SK-N-SH (cell line): ENCODE data around the gene PTPRG. TPM values are rescaled to one million over a fixed set of nuclear protein-coding genes. Genes with fewer than 3 reads are reported as not detected.

ENCODE experiments used
- CTCF ChIA-PET: fragments of 300-600, 350-600 bp; formaldehyde crosslinking; extraction: SDS; loops from one replicate; lab custom pipeline; 2021; lab: Yijun Ruan, JAX
- POLR2A ChIA-PET: fragments of 350-600 bp; sonication (Branson Sonifier 250); formaldehyde crosslinking; extraction: SDS; loops from one replicate; lab custom pipeline; 2020; ENCODE audit warnings: antibody characterized with exemption, inconsistent platforms; lab: Yijun Ruan, JAX
- DNase-seq: peaks from one replicate; pipeline ENCODE4 v3.0.0; 2012
- H2AFZ ChIP-seq: fragments of 200-600 bp; sonication (generic); 2 replicates; pipeline ENCODE4 v1.8.1; 2016; ENCODE audit warnings: antibody characterized with exemption, mild to moderate bottlenecking, low read depth
- H3F3A ChIP-seq: fragments of 200-600 bp; sonication (generic); replicated peaks from 2 replicates; pipeline ENCODE3; 2016; ENCODE audit warnings: antibody characterized with exemption, mild to moderate bottlenecking; ENCODE audit not compliant: insufficient read depth
- H3K27ac ChIP-seq, 2 experiments: fragments of 200-500 bp in 1 of 2; fragments of 200-600 bp in 1 of 2; sonication (Bioruptor generic) in 1 of 2; sonication (generic), shearing (Covaris generic) in 1 of 2; 2 replicates each; pipeline versions ENCODE4 v1.5.1 to v1.6.1; 2014 to 2016; ENCODE audit warnings: low read depth in 2 of 2, inconsistent platforms in 1 of 2, low read length in 1 of 2, mild to moderate bottlenecking in 1 of 2, mixed read lengths in 1 of 2
- H3K27me3 ChIP-seq: fragments of 200-600 bp; sonication (generic), shearing (Covaris generic); 2 replicates; pipeline ENCODE4 v1.6.1; 2016; ENCODE audit warnings: mixed run types; ENCODE audit not compliant: insufficient read depth
- H3K36me3 ChIP-seq, 2 experiments: fragments of 200-500 bp in 1 of 2; fragments of 200-600 bp in 1 of 2; sonication (Bioruptor generic) in 1 of 2; sonication (generic) in 1 of 2; replicated peaks in 1 of 2; 2 replicates each; pipeline versions ENCODE3 to v1.5.1; 2014 to 2016; ENCODE audit warnings: low read length in 1 of 2, mild to moderate bottlenecking in 1 of 2; ENCODE audit not compliant: insufficient read depth in 2 of 2, control insufficient read depth in 1 of 2
- H3K4me1 ChIP-seq, 2 experiments: fragments of 200-500 bp in 1 of 2; fragments of 200-600 bp in 1 of 2; sonication (Bioruptor generic) in 1 of 2; sonication (generic), shearing (Covaris generic) in 1 of 2; 2 replicates each; pipeline versions ENCODE4 v1.5.1 to v1.6.1; 2014 to 2016; ENCODE audit warnings: low read depth in 1 of 2, low read length in 1 of 2, mixed run types in 1 of 2; ENCODE audit not compliant: insufficient read depth in 2 of 2, control insufficient read depth in 1 of 2
- H3K4me2 ChIP-seq: fragments of 200-600 bp; sonication (generic), shearing (Covaris generic); 2 replicates; pipeline ENCODE4 v1.6.1; 2017; ENCODE audit warnings: mixed run types
- H3K4me3 ChIP-seq, 2 experiments: fragments of 200-500 bp in 1 of 2; fragments of 200-600 bp in 1 of 2; sonication (Bioruptor generic) in 1 of 2; sonication (generic), shearing (Covaris generic) in 1 of 2; 2 replicates each; pipeline versions ENCODE4 v1.5.1 to v1.8.1; 2014 to 2016; ENCODE audit warnings: low read depth in 2 of 2, inconsistent platforms in 1 of 2, low read length in 1 of 2, mild to moderate bottlenecking in 1 of 2, mixed read lengths in 1 of 2, moderate library complexity in 1 of 2
- H3K79me2 ChIP-seq: fragments of 200-600 bp; sonication (generic); 2 replicates; pipeline ENCODE4 v1.8.1; 2017; ENCODE audit warnings: mild to moderate bottlenecking; ENCODE audit not compliant: insufficient read depth
- H3K9ac ChIP-seq: fragments of 200-600 bp; sonication (generic); 2 replicates; pipeline ENCODE4 v1.6.1; 2017; ENCODE audit warnings: mixed run types
- H3K9me2 ChIP-seq: fragments of 200-600 bp; sonication (generic); 2 replicates; pipeline ENCODE4 v1.6.1; 2017; ENCODE audit warnings: mixed run types
- H3K9me3 ChIP-seq: fragments of 200-600 bp; sonication (generic); 2 replicates; pipeline ENCODE4 v1.6.1; 2017; ENCODE audit warnings: mixed run types, mild to moderate bottlenecking, moderate library complexity
- H4K20me1 ChIP-seq: fragments of 200-600 bp; sonication (generic); 2 replicates; pipeline ENCODE4 v1.6.1; 2017; ENCODE audit warnings: mild to moderate bottlenecking, mixed run types; ENCODE audit not compliant: insufficient read depth
- ELF1 ChIP-seq: IDR thresholded peaks from 2 replicates; pipeline ENCODE4 v1.4.0; 2012
- EP300 ChIP-seq, 2 experiments: IDR thresholded peaks; 2 replicates each; pipeline versions ENCODE4 v1.4.0 to v1.6.1; 2012; ENCODE audit warnings: borderline replicate concordance in 1 of 2, low read depth in 1 of 2, low read length in 1 of 2
- EZH2phosphoT487 ChIP-seq: fragments of 200-600 bp; sonication (generic); IDR thresholded peaks from 2 replicates; pipeline ENCODE4 v1.6.1; 2017; ENCODE audit warnings: low read depth, mixed run types, mild to moderate bottlenecking, antibody characterized with exemption, moderate library complexity, borderline replicate concordance
- FOSL2 ChIP-seq: IDR thresholded peaks from 2 replicates; pipeline ENCODE4 v1.4.0; 2012; ENCODE audit warnings: low read depth, mild to moderate bottlenecking, moderate library complexity, borderline replicate concordance
- GABPA ChIP-seq: IDR thresholded peaks from 2 replicates; pipeline ENCODE4 v1.4.0; 2012; ENCODE audit warnings: low read depth, mild to moderate bottlenecking
- GATA2 ChIP-seq: sonication (generic); formaldehyde crosslinking; IDR thresholded peaks from 2 replicates; pipeline ENCODE4 v1.5.0; 2020; ENCODE audit warnings: mild to moderate bottlenecking, missing genetic modification reagents
- IRF3 ChIP-seq: fragments of 150-350 bp; IDR thresholded peaks from 2 replicates; pipeline ENCODE4 v1.6.1; 2016; ENCODE audit warnings: mild to moderate bottlenecking, low read depth, low read length
- MAX ChIP-seq: IDR thresholded peaks from 2 replicates; pipeline ENCODE4 v1.4.0; 2012; ENCODE audit warnings: low read depth
- MEF2A ChIP-seq: IDR thresholded peaks from 2 replicates; pipeline ENCODE4 v1.4.0; 2012; ENCODE audit warnings: low read depth, borderline replicate concordance
- PBX3 ChIP-seq: IDR thresholded peaks from 2 replicates; pipeline ENCODE4; 2012
- POLR2AphosphoS5 ChIP-seq: IDR thresholded peaks from 2 replicates; pipeline ENCODE4 v1.6.1; 2012; ENCODE audit warnings: low read depth, low read length
- RCOR1 ChIP-seq: fragments of 150-350 bp; IDR thresholded peaks from 2 replicates; pipeline ENCODE4 v1.6.1; 2017; ENCODE audit warnings: antibody characterized with exemption, low read length
- SIN3A ChIP-seq: IDR thresholded peaks from 2 replicates; pipeline ENCODE4 v1.6.1; 2012; ENCODE audit warnings: low read depth, mild to moderate bottlenecking, low read length, moderate library complexity, borderline replicate concordance
- SMC3 ChIP-seq: IDR thresholded peaks from 2 replicates; pipeline ENCODE4 v1.6.1; 2012; ENCODE audit warnings: low read depth, low read length, improper control_type of control experiment
- WGBS: methylation state at CpG from one replicate; pipeline ENCODE4 v1.1.6; 2017; ENCODE audit warnings: low lambda C conversion rate; 5-methylcytosine and 5-hydroxymethylcytosine counted together
- polyA plus RNA-seq, 3 experiments: library from polyadenylated mRNA; depleted of rRNA; stranded (reverse); fragments of >200 nt; gene quantifications; 2 replicates each; pipeline ENCODE4 v1.2.3, GENCODE V29; 2012
- TF ChIP-seq, protein P1 (sequence below): IDR thresholded peaks from 2 replicates; pipeline ENCODE4 v1.4.0; 2012; ENCODE audit warnings: low read depth, borderline replicate concordance

Gene PTPRG
- polyA plus RNA-seq, 1 of the 3 experiments (the other 2 are of a cell fraction), result 14.1 TPM

GRCh38 chr3:62027796-62028195, 466.4 kb downstream of the PTPRG start:
- Histone ChIP-seq H3K9me2 (no peaks in the 10 kb centered on the region), H3K9ac (no peak overlapping the region), H3K79me2 (no peaks in the 10 kb centered on the region), H3K4me2 (no peak overlapping the region), H2AFZ (no peak overlapping the region), H3K9me3 (no peaks in the 10 kb centered on the region), H3K27ac (no peak overlapping the region), H3K4me1 (no peaks in the 10 kb centered on the region), H3K27me3 (no peaks in the 10 kb centered on the region), H3K4me3 (no peak overlapping the region), H3F3A (no peaks in the 10 kb centered on the region), H4K20me1 (no peaks in the 10 kb centered on the region), H3K36me3 (no peaks in the 10 kb centered on the region)
- ChIA-PET POLR2A (no interaction called here), CTCF (no interaction called here)
- TF ChIP-seq POLR2AphosphoS5 (no peak), SIN3A (no peak), IRF3 (no peak), ELF1 (no peak), GATA2 (CRISPR knock-in tag) (no peak), GABPA (no peak), EZH2phosphoT487 (no peak), MEF2A (no peak), FOSL2 (no peak), MAX (no peak)
- TF ChIP-seq, protein P1, sequence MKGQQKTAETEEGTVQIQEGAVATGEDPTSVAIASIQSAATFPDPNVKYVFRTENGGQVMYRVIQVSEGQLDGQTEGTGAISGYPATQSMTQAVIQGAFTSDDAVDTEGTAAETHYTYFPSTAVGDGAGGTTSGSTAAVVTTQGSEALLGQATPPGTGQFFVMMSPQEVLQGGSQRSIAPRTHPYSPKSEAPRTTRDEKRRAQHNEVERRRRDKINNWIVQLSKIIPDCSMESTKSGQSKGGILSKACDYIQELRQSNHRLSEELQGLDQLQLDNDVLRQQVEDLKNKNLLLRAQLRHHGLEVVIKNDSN, result no peak
- no peak for DNase-seq
- WGBS, result 90% methylated on average over 5 of the region's 5 CpGs

DNA sequence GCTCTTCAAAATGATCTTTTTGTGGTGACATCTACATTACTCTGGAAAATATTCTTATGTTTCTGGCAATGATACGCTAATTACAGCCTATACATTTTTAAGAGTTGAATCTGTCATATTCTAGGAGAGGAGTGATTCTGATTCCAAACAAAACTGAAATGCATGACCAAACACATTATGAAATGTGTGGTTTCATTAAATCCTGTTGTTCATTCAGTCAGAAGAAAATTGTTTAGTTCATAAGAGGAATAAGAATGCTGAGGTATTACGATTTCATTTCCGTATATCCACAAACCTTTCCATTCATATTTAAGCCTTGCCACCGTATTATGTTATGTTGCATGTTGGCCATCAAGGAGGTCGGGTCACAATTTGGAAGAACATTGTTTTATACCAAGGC, 466.9 kb downstream of the PTPRG start:
- CTCF ChIA-PET, result no interaction called here
- Histone ChIP-seq H3K4me1 (no peaks in the 10 kb centered on the region), H3K9me2 (no peaks in the 10 kb centered on the region), H3K4me2 (no peak overlapping the region)
- TF ChIP-seq RCOR1 (no peak), PBX3 (no peak), MAX (no peak), SMC3 (no peak), EP300 (IDR thresholded peaks at IDR 0.05; ENCODE audit: borderline replicate concordance in 1 of 2, low read depth in 1 of 2, low read length in 1 of 2) (no peak)
- TF ChIP-seq, all 33 proteins: peak for 0
- Histone ChIP-seq H2AFZ (no peak overlapping the region), H3K27me3 (no peaks in the 10 kb centered on the region), H3K79me2 (no peaks in the 10 kb centered on the region), H3F3A (no peaks in the 10 kb centered on the region), H3K36me3 (no peaks in the 10 kb centered on the region), H4K20me1 (no peaks in the 10 kb centered on the region), H3K9ac (no peak overlapping the region), H3K9me3 (no peaks in the 10 kb centered on the region), H3K4me3 (no peak overlapping the region), H3K27ac (no peak overlapping the region)
- no peak for DNase-seq
- WGBS, result 93% methylated on average over 5 of the region's 5 CpGs
- POLR2A ChIA-PET, result no interaction called here
